ENCODE results near the gene KMT2C.
"Not testable (repeated sequence)": the region's sequence is repeated elsewhere in the genome, so short reads cannot be mapped to it uniquely, and the experiment has no call there.

The KMT2C gene

DNA sequence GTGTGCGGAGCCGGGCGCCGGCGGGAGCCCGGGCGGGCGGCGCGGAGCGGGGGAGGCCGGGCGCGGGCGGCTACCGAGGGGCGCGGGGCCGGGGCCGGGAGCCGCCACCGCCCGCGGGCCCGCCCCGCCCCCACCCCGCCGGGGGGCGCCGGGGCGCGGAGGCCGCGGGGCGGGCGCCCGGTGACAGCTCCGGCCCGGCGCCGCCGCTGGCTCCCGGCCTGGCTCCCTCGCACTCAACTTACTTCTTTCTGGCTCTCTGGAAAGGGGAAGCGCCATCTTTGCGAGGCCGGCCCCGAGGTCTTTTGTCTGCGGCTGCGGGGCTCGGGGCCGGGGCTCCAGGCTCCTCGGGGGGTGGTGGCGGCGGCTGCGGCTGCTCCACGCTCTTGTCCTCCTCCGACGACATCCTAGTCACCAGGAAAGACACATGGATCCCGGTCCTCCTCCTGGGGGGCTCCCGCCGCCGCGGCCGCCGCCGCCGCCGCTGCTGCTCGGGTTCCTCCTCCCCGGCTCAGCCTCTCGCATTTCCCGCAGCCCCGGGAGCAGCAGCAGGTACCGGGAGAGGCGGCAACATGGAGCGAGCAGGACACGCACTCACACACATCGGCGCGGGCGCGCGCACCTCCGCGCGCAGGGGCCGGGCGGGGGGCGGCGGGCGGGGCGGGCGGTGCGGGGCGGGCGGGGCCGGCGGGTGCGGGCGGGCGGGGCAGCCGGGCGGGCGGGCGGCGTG, at the start of gene KMT2C:
TSS of gene KMT2C (minus strand) at position 620 of the 727 bp plus-strand sequence. CDS start at position 403, 217 bp downstream.
- DNase-seq (ENCODE audit: low read depth in 2 of 2), result peak in 1 of 2 donors; percentile 17

DNA sequence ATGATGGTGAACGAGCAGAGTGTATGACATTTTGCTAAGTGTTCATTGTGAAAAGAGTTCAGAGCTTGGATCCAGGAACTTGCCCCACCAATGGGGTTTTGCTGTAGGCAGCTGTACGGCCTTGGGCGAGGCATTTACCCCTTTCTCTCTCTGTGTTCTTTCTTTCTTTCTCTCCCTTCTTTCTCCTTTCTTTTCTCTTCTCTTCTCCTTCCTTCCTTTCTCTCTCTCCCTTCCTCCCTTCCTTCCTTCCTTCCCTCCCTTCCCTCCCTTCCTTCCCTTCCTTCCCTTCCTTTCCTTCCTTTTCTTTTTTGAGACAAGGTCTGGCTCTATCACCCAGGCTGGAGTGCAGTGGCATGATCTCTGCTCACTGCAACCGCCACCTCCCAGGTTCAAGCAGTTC, 45.3 kb upstream of the KMT2C start:
- no peak for DNase-seq (ENCODE audit: low read depth in 2 of 2)

DNA sequence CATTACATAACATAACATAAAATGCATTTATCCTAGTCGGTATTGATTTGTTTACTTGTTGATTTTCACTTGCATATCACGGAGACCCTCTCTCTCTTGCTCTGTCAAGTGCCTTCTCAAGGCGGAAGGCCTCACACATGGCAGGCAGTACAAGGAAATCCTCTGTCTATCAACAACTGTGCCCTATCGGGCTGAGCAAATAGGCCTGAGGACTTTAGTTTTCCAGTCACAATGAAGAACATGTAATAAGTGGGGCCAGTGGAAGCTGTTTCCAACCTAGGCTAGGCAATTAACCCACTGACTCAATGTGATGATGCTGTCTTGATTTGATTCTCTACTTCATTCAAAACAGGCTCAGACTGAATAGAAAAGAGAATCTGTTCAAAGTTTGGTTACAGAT, 44.9 kb upstream of the KMT2C start:
- DNase-seq (ENCODE audit: low read depth in 2 of 2), result no peak

DNA sequence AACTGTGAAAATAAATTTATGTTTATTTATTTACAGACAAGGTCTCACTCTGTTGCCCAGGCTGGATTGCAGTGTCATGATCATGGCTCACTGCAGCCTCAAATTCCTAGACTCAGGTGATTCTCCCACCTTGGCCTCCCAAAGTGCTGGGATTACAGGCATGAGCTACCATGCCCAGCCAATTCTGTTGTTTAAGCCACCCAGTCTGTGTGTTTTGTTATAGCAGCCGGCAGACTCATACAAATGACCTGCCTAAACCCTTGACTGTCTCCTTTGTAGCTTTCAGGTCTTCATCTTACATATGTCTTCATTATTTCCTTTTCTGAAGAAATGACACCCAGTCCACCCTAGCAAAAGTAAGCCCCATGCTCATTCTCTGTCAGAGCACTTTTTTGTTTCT, 43.8 kb upstream of the KMT2C start:
- no peak for DNase-seq (ENCODE audit: low read depth in 2 of 2)

DNA sequence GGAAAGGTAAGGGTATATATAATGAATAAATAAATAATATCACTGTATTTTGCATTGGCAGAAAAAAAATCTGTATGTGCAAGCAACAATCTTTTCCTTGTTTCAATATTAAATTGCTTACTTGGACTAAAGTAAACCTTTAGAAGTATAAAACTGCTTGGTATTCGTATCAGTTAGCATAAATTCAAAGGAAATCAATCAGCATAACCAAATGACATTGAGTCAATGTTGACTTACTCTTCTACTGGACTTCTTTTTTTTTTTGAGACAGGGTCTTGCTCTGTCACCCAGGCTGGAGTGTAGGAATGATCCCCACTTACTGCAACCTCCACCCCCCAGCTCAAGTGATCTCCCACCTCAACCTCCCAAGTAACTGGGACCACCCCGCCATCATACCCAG, 42.3 kb upstream of the KMT2C start:
- no peak for DNase-seq (ENCODE audit: low read depth in 2 of 2)

DNA sequence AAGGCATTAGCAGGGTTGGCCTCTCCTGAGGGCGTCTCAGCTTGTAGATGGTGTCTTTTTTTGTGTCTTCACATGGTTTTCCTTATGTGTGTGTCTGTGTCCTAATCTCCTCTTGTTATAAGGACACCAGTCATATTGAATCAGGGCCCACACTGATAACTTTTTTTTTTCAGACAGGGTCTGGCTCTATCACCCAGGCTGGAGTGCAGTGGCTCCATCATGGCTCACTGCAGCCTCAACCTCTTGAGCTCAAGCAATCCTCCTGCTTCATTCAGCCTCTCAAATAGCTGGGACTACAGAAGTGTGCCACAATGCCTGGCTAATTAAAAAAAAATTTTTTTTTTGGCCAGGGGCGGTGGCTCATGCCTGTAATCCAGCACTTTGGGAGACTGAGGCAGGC, 41.3 kb upstream of the KMT2C start:
- DNase-seq (ENCODE audit: low read depth in 2 of 2), result no peak

DNA sequence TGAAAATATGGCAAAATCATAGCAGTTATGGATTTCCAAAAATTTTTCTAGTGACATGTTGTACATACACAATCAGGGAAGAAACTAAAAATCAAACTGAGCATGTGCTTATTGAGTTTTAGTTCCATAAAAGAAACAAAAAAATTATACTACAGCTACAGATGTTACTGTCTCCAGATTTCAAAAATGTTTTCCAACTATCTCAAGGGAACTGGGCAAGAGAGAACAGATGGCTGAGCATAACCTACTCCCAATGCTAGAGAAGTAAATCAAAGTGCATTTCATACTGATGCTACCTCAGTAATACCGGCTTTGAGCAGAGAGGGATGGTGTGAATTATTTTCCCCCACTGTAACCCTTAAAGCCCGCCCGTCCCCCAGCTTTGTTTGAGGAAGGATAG, 40.7 kb upstream of the KMT2C start:
- no peak for DNase-seq (ENCODE audit: low read depth in 2 of 2)

DNA sequence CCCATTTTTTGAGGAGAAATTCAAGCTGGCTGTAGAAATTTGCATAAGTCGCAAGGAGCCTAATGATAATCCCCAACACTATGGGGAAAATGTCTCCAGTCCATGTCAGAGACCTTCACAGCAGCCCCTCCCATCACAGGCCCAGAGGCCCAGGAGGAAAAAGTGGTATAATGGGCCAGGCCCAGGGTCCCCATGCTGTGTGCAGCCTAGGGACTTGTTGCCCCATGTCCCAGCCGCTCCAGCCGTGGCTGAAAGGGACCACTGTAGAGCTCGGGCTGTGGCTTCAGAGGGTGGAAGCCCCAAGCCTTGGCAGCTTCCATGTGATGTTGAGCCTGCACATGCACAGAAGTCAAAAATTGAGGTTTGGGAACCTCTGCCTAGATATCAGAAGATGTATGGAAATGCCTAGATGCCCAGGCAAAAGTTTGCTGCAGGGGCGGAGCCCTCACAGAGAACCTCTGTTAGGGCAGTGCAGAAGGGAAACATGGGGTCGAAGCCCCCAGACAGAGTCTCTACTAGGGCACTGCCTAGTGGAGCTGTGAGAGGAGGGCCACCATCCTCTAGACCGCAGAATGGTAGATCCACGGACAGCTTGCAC, 35.3 kb upstream of the KMT2C start:
- not testable (repeated sequence) for DNase-seq (ENCODE audit: low read depth in 2 of 2)

DNA sequence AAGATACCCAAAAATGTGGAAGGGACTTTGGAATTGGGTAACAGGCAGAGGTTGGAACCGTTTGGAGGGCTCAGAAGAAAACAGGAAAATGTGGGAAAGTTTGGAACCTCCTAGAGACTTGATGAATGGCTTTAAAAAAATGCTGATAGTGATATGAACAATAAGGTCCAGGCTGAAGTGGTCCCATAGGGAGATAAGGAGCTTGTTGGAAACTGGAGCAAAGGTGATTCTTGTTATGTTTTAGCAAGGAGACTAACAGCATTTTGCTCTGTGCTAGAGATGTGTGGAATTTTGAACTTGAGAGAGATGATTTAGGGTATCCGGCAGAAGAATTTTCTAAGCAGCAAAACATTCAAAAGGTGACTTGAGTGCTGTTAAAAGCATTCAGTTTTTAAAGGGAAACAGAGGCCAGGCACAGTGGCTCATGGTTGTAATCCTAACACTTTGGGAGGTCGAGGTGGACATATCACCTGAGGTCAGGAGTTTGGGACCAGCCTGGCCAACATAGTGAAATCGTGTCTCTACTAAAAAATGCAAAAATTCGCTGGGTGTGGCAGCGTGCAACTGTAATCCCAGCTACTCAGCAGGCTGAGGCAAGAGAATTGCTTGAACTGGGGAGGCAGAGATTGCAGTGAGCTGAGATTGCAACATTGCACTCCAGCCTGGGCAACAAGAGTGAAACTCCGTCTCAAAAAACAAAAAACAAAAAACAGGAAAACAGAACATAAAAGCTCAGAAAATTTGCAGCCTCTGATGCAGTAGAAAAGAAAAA, 34.6 kb upstream of the KMT2C start:
- not testable (repeated sequence) for DNase-seq (ENCODE audit: low read depth in 2 of 2)

DNA sequence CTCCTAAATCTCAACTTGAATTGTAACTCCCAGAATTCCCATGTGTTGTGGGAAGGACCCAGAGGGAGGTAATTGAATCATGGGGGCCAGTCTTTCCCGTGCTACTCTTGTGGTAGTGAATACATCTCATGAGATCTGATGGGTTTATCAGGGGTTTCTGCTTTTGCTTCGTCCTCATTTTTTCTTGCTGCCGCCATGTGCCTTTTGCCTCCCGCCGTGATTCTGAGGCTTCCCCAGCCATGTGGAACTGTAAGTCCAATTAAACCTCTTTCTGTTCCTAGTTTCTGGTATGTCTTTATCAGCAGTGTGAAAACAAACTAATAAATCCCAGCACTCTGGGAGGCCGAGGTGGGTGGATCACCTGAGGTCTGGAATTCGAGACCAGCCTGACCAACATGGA, 33.8 kb upstream of the KMT2C start:
- not testable (repeated sequence) for DNase-seq (ENCODE audit: low read depth in 2 of 2)

DNA sequence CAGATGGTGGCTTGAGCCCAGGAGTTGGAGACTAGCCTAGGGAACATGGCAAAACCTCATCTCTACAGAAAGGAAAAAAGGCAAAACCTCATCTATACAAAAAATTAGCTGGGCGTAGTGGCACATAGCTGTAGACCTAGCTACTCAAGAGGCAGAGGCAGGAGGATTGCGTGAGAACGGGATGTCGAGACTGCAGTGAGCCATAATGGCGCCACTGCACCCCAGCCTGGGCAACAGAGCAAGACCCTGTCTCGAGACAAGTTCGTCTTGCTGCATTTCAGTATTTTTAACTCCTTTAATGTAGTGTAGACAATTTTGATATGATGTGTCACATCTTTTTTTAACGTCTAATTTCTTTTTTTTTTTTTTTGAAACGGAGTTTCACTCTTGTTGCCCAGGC, 31.4 kb upstream of the KMT2C start:
- no peak for DNase-seq (ENCODE audit: low read depth in 2 of 2)

DNA sequence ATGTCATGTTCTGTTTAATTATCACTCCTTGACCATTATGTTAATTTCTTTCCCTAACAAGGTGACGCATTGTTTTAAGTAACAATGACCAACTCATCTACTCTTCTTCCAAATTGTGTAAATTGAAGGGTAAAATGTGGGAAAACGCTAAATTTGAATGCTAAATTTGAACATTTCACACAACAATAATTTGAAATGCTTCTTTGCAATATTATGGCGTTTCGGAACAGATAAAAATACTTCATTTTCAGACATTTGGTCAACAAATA, 29.2 kb upstream of the KMT2C start:
- no peak for DNase-seq (ENCODE audit: low read depth in 2 of 2)

DNA sequence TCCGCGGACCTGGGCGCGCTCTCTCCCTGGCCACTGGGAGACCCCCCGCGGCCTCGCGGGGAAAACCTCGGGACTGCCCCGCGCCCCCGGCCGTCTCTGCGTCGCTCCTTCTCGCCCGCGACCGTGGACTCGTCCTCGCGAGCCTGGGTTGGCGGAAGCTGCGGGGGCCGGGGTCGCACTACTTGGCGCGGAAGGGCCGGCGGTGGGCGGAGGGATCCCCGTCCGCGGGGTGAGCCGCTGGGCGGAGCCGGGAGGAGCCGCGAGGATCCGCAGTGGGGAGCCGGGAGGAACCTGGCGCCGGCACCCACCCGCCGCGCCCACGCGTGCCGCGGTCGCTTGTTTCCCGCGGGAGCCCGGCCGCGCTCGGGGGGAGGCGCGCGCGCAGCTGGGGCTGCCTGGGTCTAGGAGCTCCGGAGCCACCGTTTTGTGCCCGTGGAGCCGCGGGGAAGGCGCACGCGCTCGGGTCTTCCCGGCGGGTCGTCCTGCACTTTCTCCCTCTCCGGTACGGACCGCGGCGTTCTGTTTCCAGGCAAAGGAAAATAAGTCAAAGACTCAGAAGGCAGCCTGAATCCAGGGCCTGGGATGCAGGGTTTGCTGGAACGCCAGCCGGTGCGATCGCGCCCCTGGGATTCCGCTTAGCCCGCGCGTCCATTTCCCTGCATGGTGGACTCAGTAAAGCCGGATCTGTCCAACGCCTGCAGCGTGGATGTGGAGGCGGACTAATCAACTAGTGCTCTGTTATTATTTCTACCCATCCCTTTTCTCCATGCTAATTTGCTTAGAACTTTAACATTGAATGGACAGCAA, 28.7 kb upstream of the KMT2C start:
- peak; percentile 24 to 50 for DNase-seq (ENCODE audit: low read depth in 2 of 2)

DNA sequence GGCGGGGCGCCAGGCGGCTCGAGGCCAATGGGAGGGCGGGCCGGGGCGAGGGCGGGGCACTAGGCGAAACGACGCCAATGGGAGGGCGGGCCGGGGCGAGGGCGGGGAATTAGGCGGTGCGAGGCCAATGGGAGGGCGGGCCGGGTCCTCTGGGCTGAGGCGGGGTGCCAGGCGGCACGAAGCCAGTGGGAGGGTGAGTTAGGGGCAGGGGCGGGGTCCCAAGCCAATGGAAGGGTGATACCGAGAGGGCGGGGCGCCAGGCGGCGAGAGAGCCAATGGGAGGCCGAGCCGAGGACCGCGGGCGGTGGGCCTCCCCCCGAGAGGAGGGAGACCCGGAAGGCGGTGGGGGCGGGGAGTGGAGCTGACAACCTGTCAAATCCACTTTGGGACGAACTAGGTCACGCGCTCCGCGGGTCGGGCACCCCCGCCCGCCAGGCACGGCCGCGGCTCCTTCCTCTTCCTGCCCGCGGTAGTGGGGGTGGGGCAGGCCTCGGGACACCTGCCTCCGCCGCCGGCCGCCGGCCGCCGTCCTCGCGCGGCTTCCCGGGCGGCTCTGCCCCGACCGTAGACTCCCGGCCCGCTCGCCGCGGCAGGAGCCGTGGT, 28.0 kb upstream of the KMT2C start:
- peak; percentile 100 for DNase-seq (ENCODE audit: low read depth in 2 of 2)

DNA sequence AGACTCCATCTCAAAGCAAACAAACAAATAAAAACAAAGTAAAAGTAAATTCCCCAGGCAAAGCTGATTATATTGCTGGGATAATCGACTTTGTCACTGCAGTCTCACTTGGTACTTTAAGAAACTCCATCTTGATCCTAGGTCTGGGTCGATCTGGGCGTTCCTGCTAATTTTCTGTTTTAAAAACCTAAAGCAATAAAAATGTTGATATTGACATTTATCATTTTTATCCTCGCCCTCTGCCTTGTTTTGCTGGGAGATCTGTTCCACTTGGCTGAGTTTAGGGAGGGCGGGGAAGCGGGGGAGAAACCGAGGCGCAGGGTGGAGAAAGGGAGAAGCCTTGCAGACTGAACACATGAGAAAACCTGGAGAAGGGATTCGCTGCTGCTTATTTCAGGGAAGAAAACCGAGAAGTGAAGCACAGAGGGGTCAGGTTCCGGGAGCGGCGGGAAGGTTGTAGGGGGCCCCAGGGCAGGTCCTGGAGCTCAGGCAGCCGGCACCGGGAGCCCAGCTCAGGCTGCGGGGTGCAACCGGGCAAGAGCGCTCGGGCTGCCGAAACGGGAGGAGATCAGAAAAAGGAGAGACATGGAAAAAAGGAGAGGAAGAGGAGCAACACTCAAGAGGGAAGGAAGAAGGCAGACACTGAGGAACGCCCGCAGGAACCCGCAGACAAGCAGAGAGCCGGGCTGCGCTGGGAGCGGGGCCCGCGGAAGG, 27.3 kb upstream of the KMT2C start:
- DNase-seq (ENCODE audit: low read depth in 2 of 2), result no peak

DNA sequence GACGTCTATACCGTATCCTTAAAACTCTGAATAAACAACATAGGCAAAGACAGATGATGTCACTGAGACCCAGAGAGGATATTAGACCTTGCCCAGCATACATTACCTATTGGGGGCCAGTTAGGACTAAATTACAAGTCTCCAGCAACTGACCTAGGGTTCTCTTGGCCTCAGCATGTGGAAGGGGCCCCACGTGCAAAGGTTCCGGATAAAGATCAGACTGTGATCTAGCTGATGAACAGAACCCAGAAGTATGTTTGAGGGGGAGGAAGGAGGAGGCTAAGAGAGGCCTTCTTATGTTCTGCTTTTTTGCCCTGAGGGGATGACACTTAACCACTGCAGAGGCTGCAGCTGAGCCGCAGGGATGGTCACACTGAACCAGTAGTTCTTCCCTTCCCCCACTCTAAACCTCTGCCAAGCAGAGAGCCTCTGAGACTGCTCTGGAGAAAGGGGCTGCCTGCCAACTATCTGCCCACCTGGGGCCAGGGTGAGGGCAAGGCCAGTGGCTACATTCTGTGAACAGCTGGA, 24.0 kb upstream of the KMT2C start:
- no peak for DNase-seq (ENCODE audit: low read depth in 2 of 2)

DNA sequence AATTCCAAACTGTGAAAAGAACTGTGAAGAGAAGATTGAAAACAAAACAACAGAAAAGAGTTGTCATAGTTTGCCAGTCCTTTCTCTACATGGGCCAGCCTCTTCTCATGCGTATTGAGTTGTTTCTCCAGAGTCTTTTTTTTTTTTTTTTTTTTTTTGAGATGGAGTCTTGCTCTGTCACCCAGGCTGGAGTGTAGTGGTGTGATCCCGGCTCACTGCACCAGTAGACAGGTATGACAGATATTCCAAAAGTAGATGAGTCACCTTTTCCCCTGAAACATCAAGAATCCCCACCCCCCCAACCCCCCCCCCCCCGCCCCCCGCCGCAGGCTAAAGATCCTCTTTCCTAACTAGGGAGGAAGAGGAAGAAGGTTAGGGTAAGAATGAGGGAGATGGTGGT, 15.6 kb upstream of the KMT2C start:
- DNase-seq (ENCODE audit: low read depth in 2 of 2), result no peak

DNA sequence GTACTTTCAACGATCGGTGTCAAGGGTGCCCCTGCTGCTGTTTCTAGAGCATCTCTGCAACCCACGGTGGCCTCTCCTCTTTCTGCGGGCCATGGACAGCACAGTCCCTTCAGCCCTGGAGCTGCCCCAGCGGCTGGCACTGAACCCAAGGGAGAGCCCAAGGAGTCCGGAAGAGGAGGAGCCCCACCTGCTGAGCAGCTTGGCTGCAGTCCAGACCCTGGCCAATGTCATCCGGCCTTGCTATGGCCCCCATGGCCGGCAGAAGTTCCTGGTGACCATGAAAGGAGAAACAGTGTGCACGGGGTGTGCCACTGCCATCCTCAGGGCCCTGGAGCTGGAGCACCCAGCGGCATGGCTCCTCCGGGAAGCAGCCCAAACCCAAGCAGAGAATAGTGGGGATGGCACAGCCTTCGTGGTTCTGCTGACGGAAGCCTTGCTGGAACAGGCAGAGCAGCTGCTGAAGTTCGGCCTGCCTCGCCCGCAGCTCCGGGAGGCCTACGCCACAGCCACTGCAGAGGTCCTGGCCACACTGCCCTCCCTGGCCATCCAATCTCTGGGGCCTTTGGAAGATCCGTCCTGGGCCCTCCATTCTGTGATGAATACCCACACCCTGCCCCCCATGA, 9.7 kb upstream of the KMT2C start:
- not testable (repeated sequence) for DNase-seq (ENCODE audit: low read depth in 2 of 2)

DNA sequence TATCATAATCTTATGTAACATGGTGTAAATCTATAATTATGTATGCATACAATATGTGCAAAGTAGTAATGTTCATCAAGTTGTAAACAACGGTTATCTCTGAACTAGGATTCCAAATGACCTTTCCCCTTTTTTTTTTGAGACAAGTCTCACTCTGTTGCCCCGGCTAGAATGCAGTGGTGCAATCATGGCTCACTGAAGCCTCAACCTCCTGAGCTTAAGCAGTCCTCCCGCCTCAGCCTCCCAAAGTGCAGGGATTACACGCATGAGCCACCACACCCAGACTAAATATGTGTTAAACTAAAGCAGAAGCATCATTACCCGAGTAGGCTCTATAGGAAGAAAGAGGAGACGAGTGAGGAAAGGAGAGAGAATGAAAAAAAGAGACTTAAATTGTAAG, 7.8 kb upstream of the KMT2C start:
- DNase-seq (ENCODE audit: low read depth in 2 of 2), result no peak

DNA sequence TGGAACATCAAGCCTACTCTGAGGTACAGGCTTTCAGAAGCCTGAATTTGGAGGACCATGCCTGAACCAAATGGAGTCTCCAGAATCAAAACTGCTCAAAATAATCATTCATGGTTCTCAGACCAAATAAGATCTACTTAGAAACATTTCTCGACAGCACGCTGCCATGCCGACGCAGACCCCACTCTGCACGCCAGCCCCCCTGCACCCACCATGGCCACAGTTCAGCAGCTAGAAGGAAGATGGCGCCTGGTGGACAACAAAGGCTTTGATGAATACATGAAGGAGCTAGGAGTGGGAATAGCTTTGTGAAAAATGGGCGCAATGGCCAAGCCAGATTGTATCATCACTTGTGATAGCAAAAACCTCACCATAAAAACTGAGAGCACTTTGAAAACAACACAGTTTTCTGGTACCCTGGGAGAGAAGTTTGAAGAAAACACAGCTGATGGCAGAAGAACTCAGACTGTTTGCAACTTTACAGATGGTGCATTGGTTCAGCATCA, 6.6 kb upstream of the KMT2C start:
- DNase-seq (ENCODE audit: low read depth in 2 of 2), result no peak
